IgD-negative memory B cell (primary cell): ENCODE results near the gene MAFG. TPM values are rescaled to one million over a fixed set of nuclear protein-coding genes. Genes with fewer than 3 reads are reported as not detected.
A peak's percentile ranks its signal among the peaks of the same experiment; 100 is the strongest.

Source experiments
- H3K27ac Mint-ChIP-seq, 3 donors: one replicate each; pipeline ENCODE4 v1.8.0; 2020 to 2022; ENCODE audit warnings: mild to moderate bottlenecking in 3 of 3, mixed read lengths in 3 of 3, moderate library complexity in 1 of 3
- H3K27me3 Mint-ChIP-seq: one replicate; pipeline ENCODE4 v1.8.0; 2021; ENCODE audit warnings: mixed read lengths
- H3K36me3 Mint-ChIP-seq: one replicate; pipeline ENCODE4 v1.8.0; 2020; ENCODE audit warnings: mild to moderate bottlenecking, mixed read lengths
- H3K4me1 Mint-ChIP-seq, 3 donors: one replicate each; pipeline ENCODE4 v1.8.0; 2020 to 2022; ENCODE audit warnings: mixed read lengths in 3 of 3, mild to moderate bottlenecking in 1 of 3
- H3K4me3 Mint-ChIP-seq, 4 donors: one replicate each; pipeline ENCODE4 v1.8.0; 2020 to 2022; ENCODE audit warnings: mild to moderate bottlenecking in 4 of 4, mixed read lengths in 4 of 4, moderate library complexity in 3 of 4
- H3K9me3 Mint-ChIP-seq, 3 donors: one replicate each; pipeline ENCODE4 v1.8.0; 2020 to 2021; ENCODE audit warnings: mixed read lengths in 3 of 3, mild to moderate bottlenecking in 1 of 3
- polyA plus RNA-seq: library from polyadenylated mRNA; unstranded; fragments of 300-500 nt; fragmentation: Illumina TruSeq; gene quantifications from one replicate; pipeline ENCODE4 v1.2.3, GENCODE V29; 2021

MAFG gene
- polyA plus RNA-seq, 1 donor from 2014 or later, result 1.6 TPM

DNA sequence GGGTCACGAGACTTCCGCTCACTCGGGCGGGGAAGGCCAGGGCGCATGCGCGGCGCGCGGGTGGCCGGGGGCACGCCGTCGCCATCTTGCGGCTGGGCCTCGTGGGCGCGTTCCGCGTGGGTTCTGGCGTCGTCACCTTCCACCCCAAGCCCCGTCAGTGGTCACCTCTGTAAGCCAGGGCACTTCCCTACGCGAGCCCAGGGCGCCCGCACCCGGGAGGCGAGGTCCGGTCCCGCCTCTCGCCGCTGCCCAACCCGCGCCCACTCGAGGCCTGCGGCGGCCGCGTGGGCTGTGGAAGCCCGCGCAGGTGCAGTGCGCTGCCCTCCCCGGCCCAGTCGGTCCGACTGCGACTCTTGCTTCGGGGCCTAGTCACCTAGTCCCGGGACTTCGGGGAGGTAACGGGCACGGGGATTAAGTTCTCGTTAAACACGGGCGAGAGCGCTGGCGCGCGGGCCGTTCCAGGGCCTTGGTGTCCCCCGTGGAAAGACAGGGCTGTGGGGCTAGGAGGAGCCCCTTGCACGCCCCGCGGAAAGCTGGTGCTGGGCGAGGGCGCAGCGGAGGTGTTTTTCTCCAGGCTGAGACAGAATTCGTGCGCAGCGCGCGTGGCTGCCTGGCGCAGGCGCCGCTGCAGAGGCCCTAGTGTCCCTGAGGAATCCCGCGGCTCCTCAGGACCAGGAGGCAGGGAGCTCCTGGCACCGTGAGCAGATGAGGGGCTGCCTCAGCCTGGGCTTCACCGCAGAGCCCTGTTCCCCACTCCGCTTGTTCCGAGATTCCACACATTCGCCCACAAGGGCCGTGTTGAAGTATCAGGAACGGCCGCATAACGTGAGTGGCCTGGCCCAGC, 55.9 kb downstream of the MAFG start:
- peaks cover 13 to 20% (median 13%) of the 10 kb centered on the region in 3 donors for H3K4me1 Mint-ChIP-seq
- no peaks in the 10 kb centered on the region for H3K27me3 Mint-ChIP-seq
- H3K9me3 Mint-ChIP-seq, result no peaks in the 10 kb centered on the region
- peak overlapping the region; percentile 87 to 95 (median 92) for H3K4me3 Mint-ChIP-seq
- peaks cover 2% of the 10 kb centered on the region for H3K36me3 Mint-ChIP-seq
- H3K27ac Mint-ChIP-seq, result peak overlapping the region; percentile 94 to 99 (median 96)

GRCh38 chr17:81870981-81871386, 56.6 kb downstream of the MAFG start, which contains the start of gene ARHGDIA:
TSS of gene ARHGDIA (minus strand) at chr17:81871337. CDS start at chr17:81869930, 1,407 bp downstream.
- Mint-ChIP-seq H3K4me1 (peaks cover 13 to 20% (median 13%) of the 10 kb centered on the region in 3 donors), H3K27ac (peak within 1 kb of the TSS; percentile 94 to 99 (median 97)), H3K9me3 (no peaks in the 10 kb centered on the region)

DNA sequence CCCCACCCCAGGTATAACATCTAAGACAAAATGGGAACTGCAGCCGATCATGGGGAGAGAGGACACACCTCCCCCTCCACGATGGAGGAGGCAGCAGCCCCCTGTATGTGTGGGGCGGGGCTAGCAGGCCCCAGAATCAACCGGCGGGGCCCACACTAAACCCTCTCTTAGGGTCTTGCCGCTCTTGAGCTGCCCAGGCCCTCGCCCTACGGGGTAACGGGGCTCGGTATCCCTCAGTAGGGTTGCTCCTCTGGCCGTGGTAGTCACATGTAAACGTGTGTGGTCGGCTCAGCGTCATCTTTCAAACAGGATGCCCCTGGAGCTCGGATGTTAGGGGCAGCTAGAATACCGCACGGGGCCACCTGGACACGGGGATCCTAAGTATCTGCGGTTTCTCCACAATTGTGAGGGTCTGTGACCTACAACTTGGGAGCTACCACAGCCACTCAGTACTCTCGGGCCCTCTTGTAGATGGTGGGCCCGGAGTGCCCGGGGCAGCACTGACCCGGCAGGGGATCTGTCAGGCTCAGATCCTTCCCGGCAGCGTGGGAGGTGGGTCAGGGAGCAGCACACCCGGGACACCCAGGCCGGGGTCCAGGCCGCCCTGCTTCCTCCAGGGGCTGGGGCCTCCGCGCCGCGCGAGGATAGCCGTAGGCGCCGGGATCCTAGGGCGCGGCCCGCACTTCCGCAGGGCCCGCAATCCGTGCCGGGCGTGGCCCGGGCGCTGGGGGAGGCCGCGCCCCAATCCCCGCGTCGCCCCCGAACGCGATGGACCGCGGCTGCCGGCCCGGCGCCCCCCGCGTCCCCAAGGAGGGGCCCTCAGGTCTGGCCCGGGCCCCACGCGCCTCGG, 57.2 kb downstream of the MAFG start:
- H3K27ac Mint-ChIP-seq, result peak overlapping the region; percentile 93 to 99 (median 97)
- peaks cover 13 to 20% (median 14%) of the 10 kb centered on the region in 3 donors for H3K4me1 Mint-ChIP-seq
- no peaks in the 10 kb centered on the region for H3K27me3 Mint-ChIP-seq
- H3K4me3 Mint-ChIP-seq, result peak overlapping the region; percentile 83 to 97 (median 94)
- peaks cover 2% of the 10 kb centered on the region for H3K36me3 Mint-ChIP-seq
- no peaks in the 10 kb centered on the region for H3K9me3 Mint-ChIP-seq

More at GRCh38 chr17:81870981-81871386, 56.6 kb downstream of the MAFG start, which contains the start of gene ARHGDIA:
- peaks cover 2% of the 10 kb centered on the region for H3K36me3 Mint-ChIP-seq
- H3K4me3 Mint-ChIP-seq, result peak within 1 kb of the TSS; percentile 87 to 97 (median 96)
- no peaks in the 10 kb centered on the region for H3K27me3 Mint-ChIP-seq

GRCh38 chr17:81869221-81870130, 58.1 kb downstream of the MAFG start:
- peak overlapping the region; percentile 83 to 97 (median 94) for H3K4me3 Mint-ChIP-seq
- H3K9me3 Mint-ChIP-seq, result no peaks in the 10 kb centered on the region
- H3K27me3 Mint-ChIP-seq, result no peaks in the 10 kb centered on the region
- peaks cover 2% of the 10 kb centered on the region for H3K36me3 Mint-ChIP-seq
- H3K4me1 Mint-ChIP-seq, result peaks cover 13 to 22% (median 14%) of the 10 kb centered on the region in 3 donors
- H3K27ac Mint-ChIP-seq, result peak overlapping the region; percentile 93 to 99 (median 97)

GRCh38 chr17:81868674-81869220, 58.8 kb downstream of the MAFG start:
- H3K27me3 Mint-ChIP-seq, result no peaks in the 10 kb centered on the region
- peak overlapping the region in 3 of 4 donors; percentile 92 to 97 (median 96) for H3K4me3 Mint-ChIP-seq
- H3K36me3 Mint-ChIP-seq, result peaks cover 4% of the 10 kb centered on the region
- peaks cover 14 to 19% (median 14%) of the 10 kb centered on the region in 3 donors for H3K4me1 Mint-ChIP-seq
- peak overlapping the region; percentile 93 to 99 (median 97) for H3K27ac Mint-ChIP-seq
- H3K9me3 Mint-ChIP-seq, result no peaks in the 10 kb centered on the region

Other genes starting within 250 kb of the MAFG start
- 33.2 TPM for gene ARL16, start 243.9 kb downstream of the MAFG start, polyA plus RNA-seq
- 37.6 TPM for gene HGS, start 243.7 kb downstream of the MAFG start, polyA plus RNA-seq
- gene MRPL12, start 224.4 kb downstream of the MAFG start, polyA plus RNA-seq, result 63.7 TPM
- 2.4 TPM for gene SLC25A10, start 215.5 kb downstream of the MAFG start, polyA plus RNA-seq
- gene GCGR, start 123.6 kb downstream of the MAFG start, polyA plus RNA-seq, result not detected
- 66.4 TPM for gene MCRIP1, start 94.4 kb downstream of the MAFG start, polyA plus RNA-seq
- gene PPP1R27, start 92.7 kb downstream of the MAFG start, polyA plus RNA-seq, result not detected
- 177 TPM for gene P4HB, start 67.2 kb downstream of the MAFG start, polyA plus RNA-seq
- 163 TPM for gene ARHGDIA, start 56.4 kb downstream of the MAFG start, polyA plus RNA-seq
- 22.5 TPM for gene ALYREF, start 36.1 kb downstream of the MAFG start, polyA plus RNA-seq
- gene ANAPC11, start 36.0 kb downstream of the MAFG start, polyA plus RNA-seq, result 266 TPM
- not detected for gene NPB, start 25.5 kb downstream of the MAFG start, polyA plus RNA-seq
- 20.0 TPM for gene PCYT2, start 16.3 kb downstream of the MAFG start, polyA plus RNA-seq
- gene SIRT7, start 9.6 kb downstream of the MAFG start, polyA plus RNA-seq, result 31.6 TPM
- 3.6 TPM for gene PYCR1, start 9.6 kb upstream of the MAFG start, polyA plus RNA-seq
- gene MYADML2, start 19.5 kb upstream of the MAFG start, polyA plus RNA-seq, result not detected
- gene NOTUM, start 33.5 kb upstream of the MAFG start, polyA plus RNA-seq, result not detected
- 30.8 TPM for gene ASPSCR1, start 49.9 kb upstream of the MAFG start, polyA plus RNA-seq
- gene CENPX, start 95.1 kb upstream of the MAFG start, polyA plus RNA-seq, result 47.7 TPM
- gene LRRC45, start 95.6 kb upstream of the MAFG start, polyA plus RNA-seq, result 5.3 TPM
- gene RAC3, start 103.9 kb upstream of the MAFG start, polyA plus RNA-seq, result not detected
- 88.3 TPM for gene DCXR, start 110.0 kb upstream of the MAFG start, polyA plus RNA-seq
- 4.1 TPM for gene RFNG, start 124.1 kb upstream of the MAFG start, polyA plus RNA-seq
- 122 TPM for gene GPS1, start 124.2 kb upstream of the MAFG start, polyA plus RNA-seq
- 55.7 TPM for gene DUS1L, start 138.1 kb upstream of the MAFG start, polyA plus RNA-seq
- gene FASN, start 170.5 kb upstream of the MAFG start, polyA plus RNA-seq, result 2.9 TPM